Hindlimb muscle (tissue), 1 donor: Measurements from ENCODE around the gene RASD2. TPM values are rescaled to one million over a fixed set of nuclear protein-coding genes. Genes with fewer than 3 reads are reported as not detected.

ENCODE experiments used
- polyA plus RNA-seq: library from polyadenylated mRNA; unstranded; fragments of 120-200 nt; gene quantifications from one replicate; pipeline ENCODE4 v1.2.1, GENCODE V29; 2013; ENCODE audit not compliant: insufficient read length

RASD2 gene
- polyA plus RNA-seq, 1 donor: 25.4 TPM

Other genes with a start within 250 kb of the RASD2 start
- 35.6 TPM for gene TOM1, start 240.9 kb upstream of the RASD2 start, polyA plus RNA-seq
- 18.1 TPM for gene HMOX1, start 159.7 kb upstream of the RASD2 start, polyA plus RNA-seq
- 34.3 TPM for gene MCM5, start 140.7 kb upstream of the RASD2 start, polyA plus RNA-seq
- gene MB, start 76.5 kb downstream of the RASD2 start, polyA plus RNA-seq: 215 TPM
- 2.8 TPM for gene APOL6, start 107.6 kb downstream of the RASD2 start, polyA plus RNA-seq
- 2.0 TPM for gene APOL5, start 177.0 kb downstream of the RASD2 start, polyA plus RNA-seq